ENCODE data around the gene HSPA12B. TPM values are rescaled to one million over a fixed set of nuclear protein-coding genes. Genes with fewer than 3 reads are reported as not detected.
A peak's percentile ranks its signal among the peaks of the same experiment; 100 is the strongest.

HSPA12B gene
- total RNA-seq, 3 donors from 2014 or later (not counting 1 experiment from before 2014, with no cell fraction given): not detected

- Mint-ChIP-seq H3K4me1 (peaks cover 32 to 63% of the 10 kb centered on the region in 2 donors), H3K9me3 (no peaks in the 10 kb centered on the region), H3K27ac (peak overlapping the region; percentile 69 to 74), H3K27me3 (ENCODE audit: low read depth in 2 of 2) (no peaks in the 10 kb centered on the region), H3K4me3 (peak overlapping the region; percentile 75), H3K36me3 (no peaks in the 10 kb centered on the region)
- H3K27ac ChIP-seq (ENCODE audit: low read length): no peak overlapping the region
- ATAC-seq (no peak), DNase-seq (no peak)
- TF ChIP-seq CTCF (IDR thresholded peaks at IDR 0.05): no peak
- H3K27me3 ChIP-seq (ENCODE audit: control insufficient read depth, insufficient read depth, low read length): no peaks in the 10 kb centered on the region
- H3K4me3 ChIP-seq (ENCODE audit: low read length): no peak overlapping the region
- 91% methylated on average over 17 of the region's 17 CpGs for whole genome bisulfite sequencing (ENCODE audit: insufficient coverage)
- intact Hi-C loops (cut with micrococcal nuclease): loop anchor here (10.0 kb wide), 1 partner anchor 300 kb away; no protein-coding TSS in a partner anchor
- no peaks in the 10 kb centered on the region for H3K36me3 ChIP-seq (ENCODE audit: control insufficient read depth, insufficient read depth, low read length)
- no peaks in the 10 kb centered on the region for H3K9me3 ChIP-seq (ENCODE audit: control insufficient read depth, insufficient read depth, low read length)
- H3K4me1 ChIP-seq (ENCODE audit: control insufficient read depth, insufficient read depth, low read length): peaks cover 34% of the 10 kb centered on the region
These were observed 51.9 kb downstream of the HSPA12B start for GRCh38 chr20:3784216-3784853.

- no peak for DNase-seq
- WGBS (ENCODE audit: insufficient coverage): 86% methylated on average over 6 of the region's 6 CpGs
- no peaks in the 10 kb centered on the region for H3K9me3 ChIP-seq (ENCODE audit: control insufficient read depth, insufficient read depth, low read length)
- H3K9me3 Mint-ChIP-seq: no peaks in the 10 kb centered on the region
- H3K27me3 ChIP-seq (ENCODE audit: control insufficient read depth, insufficient read depth, low read length): no peaks in the 10 kb centered on the region
- no peak for ATAC-seq
- H3K4me1 ChIP-seq (ENCODE audit: control insufficient read depth, insufficient read depth, low read length): peaks cover 34% of the 10 kb centered on the region
- no peaks in the 10 kb centered on the region for H3K27me3 Mint-ChIP-seq (ENCODE audit: low read depth in 2 of 2)
- no peak overlapping the region for H3K4me3 ChIP-seq (ENCODE audit: low read length)
- peak overlapping the region; percentile 75 for H3K4me3 Mint-ChIP-seq
- peaks cover 32 to 59% of the 10 kb centered on the region in 2 donors for H3K4me1 Mint-ChIP-seq
- no peak for TF ChIP-seq CTCF (IDR thresholded peaks at IDR 0.05)
- intact Hi-C loops (cut with micrococcal nuclease): loop anchor here (10.0 kb wide), 1 partner anchor 300 kb away; no protein-coding TSS in a partner anchor
- H3K27ac Mint-ChIP-seq: peak overlapping the region; percentile 69 to 74
- no peak overlapping the region for H3K27ac ChIP-seq (ENCODE audit: low read length)
- H3K36me3 Mint-ChIP-seq: no peaks in the 10 kb centered on the region
- H3K36me3 ChIP-seq (ENCODE audit: control insufficient read depth, insufficient read depth, low read length): no peaks in the 10 kb centered on the region
These were observed 52.4 kb downstream of the HSPA12B start for GRCh38 chr20:3784863-3785239.

GRCh38 chr20:3785240-3786125 lies 53.0 kb downstream of the HSPA12B start:
- no peak for TF ChIP-seq CTCF (IDR thresholded peaks at IDR 0.05)
- H3K9me3 Mint-ChIP-seq: no peaks in the 10 kb centered on the region
- H3K4me1 Mint-ChIP-seq: peaks cover 30 to 57% of the 10 kb centered on the region in 2 donors
- ATAC-seq: no peak
- Histone ChIP-seq H3K36me3 (ENCODE audit: control insufficient read depth, insufficient read depth, low read length) (no peaks in the 10 kb centered on the region), H3K4me1 (ENCODE audit: control insufficient read depth, insufficient read depth, low read length) (peaks cover 34% of the 10 kb centered on the region), H3K27ac (ENCODE audit: low read length) (no peak overlapping the region), H3K4me3 (ENCODE audit: low read length) (peak overlapping the region; percentile 46), H3K9me3 (ENCODE audit: control insufficient read depth, insufficient read depth, low read length) (no peaks in the 10 kb centered on the region), H3K27me3 (ENCODE audit: control insufficient read depth, insufficient read depth, low read length) (no peaks in the 10 kb centered on the region)
- peak overlapping the region; percentile 69 to 74 for H3K27ac Mint-ChIP-seq
- WGBS (ENCODE audit: insufficient coverage): 72% methylated on average over 79 of the region's 79 CpGs
- intact Hi-C loops (cut with micrococcal nuclease): loop anchor here (2.0 to 10.0 kb wide), 2 partner anchors 69 to 299 kb away; no protein-coding TSS in a partner anchor
- no peaks in the 10 kb centered on the region for H3K36me3 Mint-ChIP-seq
- no peaks in the 10 kb centered on the region for H3K27me3 Mint-ChIP-seq (ENCODE audit: low read depth in 2 of 2)
- no peak for DNase-seq
- H3K4me3 Mint-ChIP-seq: peak overlapping the region; percentile 75
